ENCODE results near the gene TRIP12. TPM values are rescaled to one million over a fixed set of nuclear protein-coding genes. Genes with fewer than 3 reads are reported as not detected.

TRIP12 gene
- total and polyA plus RNA-seq, 10 donors: 15.3 to 263 (median 189) TPM

DNA sequence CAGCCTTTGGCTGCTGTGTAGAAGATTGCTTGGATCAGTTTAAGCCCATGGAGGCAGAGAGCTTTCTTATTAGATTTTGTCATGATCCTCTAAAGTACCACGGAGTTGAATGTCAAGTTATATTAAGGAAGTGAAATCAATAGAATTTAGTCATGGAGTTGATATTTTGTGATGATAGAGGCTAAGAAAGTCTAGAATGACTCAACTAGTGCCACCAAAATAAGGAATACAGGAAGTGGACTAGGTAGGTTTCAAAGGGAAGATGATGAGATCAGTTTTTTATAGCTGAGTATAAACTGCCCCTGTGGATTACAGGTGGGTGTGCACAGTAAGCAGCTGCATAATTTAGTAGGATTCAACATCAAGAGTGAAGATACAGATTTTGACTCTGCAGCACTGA is 25.7 kb upstream of the TRIP12 start:
- no peak for DNase-seq
- H3K36me3 ChIP-seq: no peaks in the 10 kb centered on the region
- H3K9me3 ChIP-seq: no peaks in the 10 kb centered on the region
- no peaks in the 10 kb centered on the region for H3K4me1 ChIP-seq
- H3K4me3 ChIP-seq: no peak overlapping the region
- WGBS, 5 donors: 60 to 86% (median 74%) methylated on average over 1 of the region's 1 CpG
- intact Hi-C loops (cut with DNase I; ENCODE audit: low total_unique reads): no loop called here
- TF ChIP-seq POLR2AphosphoS5 (IDR thresholded peaks at IDR 0.05): no peak
- TF ChIP-seq, protein P1, sequence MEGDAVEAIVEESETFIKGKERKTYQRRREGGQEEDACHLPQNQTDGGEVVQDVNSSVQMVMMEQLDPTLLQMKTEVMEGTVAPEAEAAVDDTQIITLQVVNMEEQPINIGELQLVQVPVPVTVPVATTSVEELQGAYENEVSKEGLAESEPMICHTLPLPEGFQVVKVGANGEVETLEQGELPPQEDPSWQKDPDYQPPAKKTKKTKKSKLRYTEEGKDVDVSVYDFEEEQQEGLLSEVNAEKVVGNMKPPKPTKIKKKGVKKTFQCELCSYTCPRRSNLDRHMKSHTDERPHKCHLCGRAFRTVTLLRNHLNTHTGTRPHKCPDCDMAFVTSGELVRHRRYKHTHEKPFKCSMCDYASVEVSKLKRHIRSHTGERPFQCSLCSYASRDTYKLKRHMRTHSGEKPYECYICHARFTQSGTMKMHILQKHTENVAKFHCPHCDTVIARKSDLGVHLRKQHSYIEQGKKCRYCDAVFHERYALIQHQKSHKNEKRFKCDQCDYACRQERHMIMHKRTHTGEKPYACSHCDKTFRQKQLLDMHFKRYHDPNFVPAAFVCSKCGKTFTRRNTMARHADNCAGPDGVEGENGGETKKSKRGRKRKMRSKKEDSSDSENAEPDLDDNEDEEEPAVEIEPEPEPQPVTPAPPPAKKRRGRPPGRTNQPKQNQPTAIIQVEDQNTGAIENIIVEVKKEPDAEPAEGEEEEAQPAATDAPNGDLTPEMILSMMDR (IDR thresholded peaks at IDR 0.05 in 8 of 11, conservative IDR thresholded peaks at IDR 0.05 in 3 of 11): no peak
- no peak for TF ChIP-seq POLR2A (IDR thresholded peaks at IDR 0.05)
- no peaks in the 10 kb centered on the region for H3K27me3 ChIP-seq (replicated peaks in 1 of 7)
- H3K27ac ChIP-seq: no peak overlapping the region

DNA sequence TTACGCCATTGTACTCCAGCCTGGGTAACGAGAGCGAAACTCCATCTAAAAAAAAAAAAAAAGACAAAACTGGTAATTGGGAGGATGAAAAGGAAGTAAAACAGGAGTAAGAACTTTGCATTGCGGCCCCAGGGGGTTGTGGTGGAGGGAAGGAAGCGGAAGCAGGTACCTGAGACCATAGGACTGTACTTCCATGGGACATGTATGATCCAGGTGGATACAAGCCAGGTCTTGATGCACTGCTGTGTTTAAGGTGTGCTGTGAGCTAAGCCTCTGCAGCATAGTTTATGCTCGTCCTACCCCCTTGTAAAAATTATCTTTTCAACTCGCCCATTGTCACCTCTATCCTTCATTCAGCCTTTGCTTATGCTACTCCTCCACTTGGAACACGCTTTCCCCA is 24.2 kb upstream of the TRIP12 start:
- intact Hi-C loops (cut with DNase I; ENCODE audit: low total_unique reads): no loop called here
- DNase-seq: no peak
- Histone ChIP-seq H3K9me3 (no peaks in the 10 kb centered on the region), H3K27ac (no peak overlapping the region), H3K4me1 (no peaks in the 10 kb centered on the region), H3K4me3 (no peak overlapping the region), H3K27me3 (replicated peaks in 1 of 7) (no peaks in the 10 kb centered on the region), H3K36me3 (no peaks in the 10 kb centered on the region)
- TF ChIP-seq POLR2AphosphoS5 (IDR thresholded peaks at IDR 0.05) (no peak), POLR2A (IDR thresholded peaks at IDR 0.05) (no peak)
- TF ChIP-seq, protein P1 (IDR thresholded peaks at IDR 0.05 in 8 of 11, conservative IDR thresholded peaks at IDR 0.05 in 3 of 11): no peak
- 86 to 94% (median 92%) methylated on average over 8 of the region's 8 CpGs for WGBS, 5 donors

DNA sequence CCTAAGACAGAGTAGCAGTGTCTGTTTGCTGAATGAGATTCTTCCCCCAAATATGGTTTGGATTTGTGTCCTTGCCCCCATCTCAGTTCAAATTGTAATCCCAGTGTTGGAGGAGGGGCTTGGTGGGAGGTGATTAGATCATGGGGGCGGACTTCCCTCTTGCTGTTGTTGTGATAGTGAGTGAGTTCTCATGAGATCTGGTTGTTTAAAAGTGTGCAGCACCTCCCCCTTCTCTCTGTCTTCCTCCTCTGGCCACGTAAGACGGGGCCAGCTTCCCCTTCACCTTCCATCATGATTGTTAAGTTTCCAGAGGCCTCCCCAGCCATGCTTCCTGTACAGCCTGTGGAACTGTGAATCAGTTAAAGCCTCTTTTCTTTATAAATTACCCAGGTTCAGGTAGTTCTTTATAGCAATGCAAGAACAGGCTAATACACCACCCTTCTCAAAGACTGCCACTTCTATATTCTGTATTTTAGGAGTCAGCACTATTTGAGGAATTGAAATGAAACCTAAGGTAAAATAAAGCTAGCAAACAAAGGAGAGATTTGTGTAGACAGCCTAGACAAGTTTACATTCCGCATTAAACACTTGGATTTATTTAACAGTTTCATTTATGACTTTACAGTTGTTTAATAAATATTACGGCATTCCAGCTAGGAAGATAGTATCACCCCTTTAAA is 22.1 kb upstream of the TRIP12 start:
- WGBS, 5 donors: 63 to 72% (median 65%) methylated on average over 5 of the region's 5 CpGs
- intact Hi-C loops (cut with DNase I; ENCODE audit: low total_unique reads): no loop called here
- Histone ChIP-seq H3K4me1 (no peaks in the 10 kb centered on the region), H3K4me3 (no peak overlapping the region), H3K27me3 (replicated peaks in 1 of 7) (no peaks in the 10 kb centered on the region), H3K9me3 (no peaks in the 10 kb centered on the region), H3K27ac (no peak overlapping the region), H3K36me3 (no peaks in the 10 kb centered on the region)
- DNase-seq: no peak
- TF ChIP-seq POLR2A (IDR thresholded peaks at IDR 0.05): no peak
- TF ChIP-seq, protein P1 (IDR thresholded peaks at IDR 0.05 in 8 of 11, conservative IDR thresholded peaks at IDR 0.05 in 3 of 11): no peak
- no peak for TF ChIP-seq POLR2AphosphoS5 (IDR thresholded peaks at IDR 0.05)

DNA sequence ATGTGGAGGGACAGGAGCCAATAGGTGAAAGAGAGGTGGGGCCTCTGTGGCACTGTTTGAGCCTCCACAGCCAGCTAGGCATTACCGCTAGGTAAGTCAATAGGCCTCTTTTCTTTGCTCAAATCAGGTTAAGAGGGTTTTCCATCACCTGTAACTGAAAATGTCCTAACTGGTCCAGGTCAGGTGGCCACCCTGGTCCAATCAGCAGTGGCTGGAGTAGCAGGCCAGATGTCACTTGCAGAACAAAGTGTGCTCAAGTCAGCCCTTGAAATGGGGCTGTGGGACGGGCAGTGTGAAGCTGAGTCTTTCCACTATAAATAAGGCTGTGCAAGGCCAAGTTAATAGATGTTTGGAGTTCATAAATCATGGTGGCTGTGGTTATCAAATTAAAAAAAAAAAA is 21.4 kb upstream of the TRIP12 start:
- H3K27me3 ChIP-seq (replicated peaks in 1 of 7): no peaks in the 10 kb centered on the region
- TF ChIP-seq POLR2AphosphoS5 (IDR thresholded peaks at IDR 0.05) (no peak), POLR2A (IDR thresholded peaks at IDR 0.05) (no peak)
- TF ChIP-seq, protein P1 (IDR thresholded peaks at IDR 0.05 in 8 of 11, conservative IDR thresholded peaks at IDR 0.05 in 3 of 11): no peak
- H3K27ac ChIP-seq: no peak overlapping the region
- intact Hi-C loops (cut with DNase I; ENCODE audit: low total_unique reads): no loop called here
- H3K36me3 ChIP-seq: no peaks in the 10 kb centered on the region
- no peaks in the 10 kb centered on the region for H3K4me1 ChIP-seq
- WGBS, 5 donors: 83 to 97% (median 95%) methylated on average over 2 of the region's 2 CpGs
- no peak overlapping the region for H3K4me3 ChIP-seq
- no peaks in the 10 kb centered on the region for H3K9me3 ChIP-seq
- no peak for DNase-seq
